Measurements from ENCODE around the gene METAP1D.

DNA sequence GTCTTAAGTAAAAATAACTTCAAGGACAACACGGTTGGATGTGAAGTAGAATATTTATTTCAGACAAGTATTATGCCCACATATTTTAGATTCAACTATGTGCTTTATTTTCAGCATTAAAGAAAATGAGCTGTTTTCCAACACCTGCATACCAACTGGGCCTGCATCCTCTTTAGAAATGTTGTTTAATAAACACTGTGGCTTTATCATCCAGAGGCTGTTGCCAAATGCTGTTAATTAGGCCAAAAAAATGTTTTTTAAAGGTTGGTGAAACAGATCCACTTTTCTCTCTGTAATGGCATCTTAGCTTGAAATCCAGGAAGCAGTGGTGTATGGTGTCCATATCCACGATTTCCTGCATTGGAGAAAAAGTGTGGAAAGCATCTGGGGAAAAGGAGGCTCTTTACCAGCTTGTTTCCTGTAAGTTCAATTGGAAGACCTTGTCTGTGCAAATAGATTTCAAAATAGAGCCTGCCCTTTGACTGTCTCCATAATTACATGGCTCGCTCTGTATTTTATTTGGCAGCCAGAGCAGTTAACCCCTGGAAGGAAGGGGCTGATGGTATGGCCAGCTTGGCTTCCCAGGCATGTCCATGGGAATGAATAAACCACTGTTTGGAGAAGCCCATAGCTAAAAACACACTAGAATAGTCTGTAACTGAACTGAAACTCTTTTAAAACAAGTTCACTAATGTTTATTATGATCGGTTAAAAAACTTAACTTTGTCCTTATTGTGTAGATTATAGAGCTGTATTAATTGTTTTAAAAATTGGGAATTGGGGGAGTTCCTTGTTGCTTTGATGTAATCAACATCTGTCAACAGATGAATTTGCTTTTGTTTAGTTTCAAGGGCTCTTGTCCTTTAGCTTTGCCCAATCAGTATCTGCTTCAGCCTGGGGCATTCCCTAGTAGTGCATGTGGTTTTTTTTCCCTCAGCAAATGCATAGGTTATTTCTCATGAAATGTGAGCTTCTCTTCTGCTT, 52.5 kb downstream of the METAP1D start:
- no peak for TF ChIP-seq EZH2phosphoT487 (IDR thresholded peaks at IDR 0.05; ENCODE audit: insufficient read depth, low read depth)
- TF ChIP-seq EZH2 (IDR thresholded peaks at IDR 0.05; ENCODE audit: insufficient read depth, poor library complexity, severe bottlenecking) = no peak

All from GM23248 (cell line).